Neural cell (in vitro differentiated cells): ENCODE measurements around the gene HOXC6. TPM values are rescaled to one million over a fixed set of nuclear protein-coding genes. Genes with fewer than 3 reads are reported as not detected.

Experiments
- H2AFZ ChIP-seq: fragments of 200-600, 300-800 bp; sonication (generic), shearing (Covaris generic); 2 replicates; pipeline ENCODE4 v1.6.0; 2014; ENCODE audit warnings: low read depth, mild to moderate bottlenecking, antibody characterized with exemption, low read length, moderate library complexity
- H3F3A ChIP-seq: fragments of 200-600 bp; shearing (Covaris generic); 2 replicates; pipeline ENCODE4 v1.6.1; 2016; ENCODE audit warnings: mild to moderate bottlenecking, moderate library complexity, mixed read lengths, antibody characterized with exemption, low read length; ENCODE audit not compliant: insufficient read depth, poor library complexity, severe bottlenecking
- H3K27ac ChIP-seq: fragments of 200-600, 300-800 bp; sonication (generic), shearing (Covaris generic); 2 replicates; pipeline ENCODE4 v1.5.1; 2014; ENCODE audit warnings: mild to moderate bottlenecking, low read length, moderate library complexity
- H3K27me3 ChIP-seq: fragments of 300-800, 200-600 bp; sonication (generic), shearing (Covaris generic); 2 replicates; pipeline ENCODE4 v1.6.0; 2014; ENCODE audit warnings: mild to moderate bottlenecking, low read depth, low read length, moderate library complexity; ENCODE audit not compliant: insufficient read depth
- H3K36me3 ChIP-seq: fragments of 300-800, 200-600 bp; sonication (generic), shearing (Covaris generic); 2 replicates; pipeline ENCODE4 v1.5.1; 2014; ENCODE audit warnings: mild to moderate bottlenecking, antibody characterized with exemption, low read length, moderate library complexity; ENCODE audit not compliant: insufficient read depth
- H3K4me2 ChIP-seq: fragments of 300-800, 200-600 bp; sonication (generic), shearing (Covaris generic); 2 replicates; pipeline ENCODE4 v1.6.0; 2014; ENCODE audit warnings: mild to moderate bottlenecking, low read length
- H3K4me3 ChIP-seq: fragments of 300-800, 200-600 bp; sonication (generic), shearing (Covaris generic); 2 replicates; pipeline ENCODE4 v1.5.1; 2014; ENCODE audit warnings: mild to moderate bottlenecking, low read length, moderate library complexity
- H3K79me2 ChIP-seq: fragments of 200-600 bp; shearing (Covaris generic); replicated peaks from 2 replicates; pipeline ENCODE4 v1.6.0; 2014; ENCODE audit warnings: mild to moderate bottlenecking, low read length, moderate library complexity; ENCODE audit not compliant: insufficient read depth
- H3K9ac ChIP-seq: fragments of 300-800, 200-600 bp; sonication (generic), shearing (Covaris generic); 2 replicates; pipeline ENCODE4 v1.6.1; 2016; ENCODE audit warnings: mild to moderate bottlenecking, low read length, mixed read lengths
- H3K9me2 ChIP-seq: fragments of 200-600 bp; shearing (Covaris generic); 2 replicates; pipeline ENCODE4 v1.6.1; 2016; ENCODE audit warnings: mild to moderate bottlenecking, low read length, mixed read lengths; ENCODE audit not compliant: insufficient read depth
- H3K9me3 ChIP-seq: fragments of 200-600, 300-800 bp; sonication (generic), shearing (Covaris generic); 2 replicates; pipeline ENCODE4 v1.6.1; 2016; ENCODE audit warnings: mild to moderate bottlenecking, mixed run types, low read length, moderate library complexity, mixed read lengths
- H4K20me1 ChIP-seq: fragments of 200-600 bp; shearing (Covaris generic); 2 replicates; pipeline ENCODE4 v1.6.1; 2016; ENCODE audit warnings: mild to moderate bottlenecking, mixed run types; ENCODE audit not compliant: insufficient read depth
- EP300 ChIP-seq: fragments of 450-650 bp; conservative IDR thresholded peaks from 2 replicates; pipeline ENCODE4 v1.6.1; 2014; ENCODE audit warnings: antibody characterized with exemption, mild to moderate bottlenecking, moderate library complexity; ENCODE audit not compliant: poor library complexity, severe bottlenecking
- EZH2 ChIP-seq: fragments of 200-600, 300-800 bp; shearing (Covaris generic), sonication (generic); IDR thresholded peaks from 2 replicates; pipeline ENCODE4 v1.6.1; 2014; ENCODE audit warnings: antibody characterized with exemption, low read length, borderline replicate concordance, mild to moderate bottlenecking; ENCODE audit not compliant: insufficient read depth, poor library complexity, severe bottlenecking
- MXI1 ChIP-seq: fragments of 450-650 bp; conservative IDR thresholded peaks from 2 replicates; pipeline ENCODE4 v1.6.1; 2014; ENCODE audit warnings: antibody characterized with exemption, mild to moderate bottlenecking; ENCODE audit not compliant: poor library complexity, severe bottlenecking
- POLR2AphosphoS5 ChIP-seq: IDR thresholded peaks from 2 replicates; pipeline ENCODE4 v1.6.1; 2012
- RAD21 ChIP-seq: fragments of 450-650 bp; conservative IDR thresholded peaks from 2 replicates; pipeline ENCODE4 v1.6.1; 2014; ENCODE audit warnings: antibody characterized with exemption, mild to moderate bottlenecking, moderate library complexity
- SMC3 ChIP-seq: fragments of 450-650 bp; conservative IDR thresholded peaks from 2 replicates; pipeline ENCODE4 v1.6.1; 2014; ENCODE audit warnings: antibody characterized with exemption, mild to moderate bottlenecking, moderate library complexity; ENCODE audit not compliant: poor library complexity
- TAF1 ChIP-seq: IDR thresholded peaks from 2 replicates; pipeline ENCODE4 v1.6.1; 2012; ENCODE audit warnings: low read depth
- polyA plus RNA-seq: library from polyadenylated mRNA; depleted of rRNA; stranded (reverse); fragments of >200 nt; gene quantifications from 2 replicates; pipeline ENCODE4 v1.2.3, GENCODE V29; 2014
- TF ChIP-seq, protein P1 (sequence below): IDR thresholded peaks from 2 replicates; pipeline ENCODE4 v1.6.1; 2012; ENCODE audit warnings: borderline replicate concordance
- TF ChIP-seq, protein P2 (sequence below): fragments of 450-650 bp; IDR thresholded peaks from 2 replicates; pipeline ENCODE4 v1.5.1; 2014; ENCODE audit warnings: antibody characterized with exemption, mild to moderate bottlenecking, moderate library complexity; ENCODE audit not compliant: poor library complexity, severe bottlenecking

Gene HOXC6
- polyA plus RNA-seq, 1 donor from 2014 or later = not detected

DNA sequence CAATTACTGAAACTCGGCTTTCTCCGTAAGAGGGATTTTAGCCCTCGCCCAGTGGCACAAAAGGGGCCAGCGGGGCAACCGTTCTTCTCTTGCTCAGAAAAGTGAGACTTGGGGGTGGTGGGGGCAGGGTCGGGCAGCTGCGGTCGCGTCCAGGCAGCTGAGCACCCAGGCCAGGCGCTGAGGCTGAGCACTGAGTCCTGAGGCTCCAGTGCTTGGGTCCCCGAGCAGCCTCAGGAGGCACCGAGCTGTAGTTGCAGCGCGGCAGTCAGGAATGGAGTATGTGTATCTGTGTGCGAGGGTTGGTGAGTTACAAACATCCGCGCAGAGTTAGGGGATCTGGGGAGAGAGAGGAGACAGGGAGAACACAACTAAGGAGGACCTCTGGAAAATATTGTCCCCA is 4.1 kb upstream of the HOXC6 start:
- Histone ChIP-seq H3K79me2 (no peaks in the 10 kb centered on the region), H3K4me2 (no peak overlapping the region), H3K9ac (no peak overlapping the region), H3K4me3 (no peak overlapping the region), H3K36me3 (no peaks in the 10 kb centered on the region), H3K9me2 (no peaks in the 10 kb centered on the region), H4K20me1 (no peaks in the 10 kb centered on the region), H2AFZ (no peak overlapping the region), H3K27ac (no peak overlapping the region), H3K9me3 (no peaks in the 10 kb centered on the region), H3K27me3 (peaks cover 100% of the 10 kb centered on the region), H3F3A (no peaks in the 10 kb centered on the region)
- no peak for TF ChIP-seq MXI1
- TF ChIP-seq TAF1 = no peak
- no peak for TF ChIP-seq SMC3
- TF ChIP-seq, protein P1, sequence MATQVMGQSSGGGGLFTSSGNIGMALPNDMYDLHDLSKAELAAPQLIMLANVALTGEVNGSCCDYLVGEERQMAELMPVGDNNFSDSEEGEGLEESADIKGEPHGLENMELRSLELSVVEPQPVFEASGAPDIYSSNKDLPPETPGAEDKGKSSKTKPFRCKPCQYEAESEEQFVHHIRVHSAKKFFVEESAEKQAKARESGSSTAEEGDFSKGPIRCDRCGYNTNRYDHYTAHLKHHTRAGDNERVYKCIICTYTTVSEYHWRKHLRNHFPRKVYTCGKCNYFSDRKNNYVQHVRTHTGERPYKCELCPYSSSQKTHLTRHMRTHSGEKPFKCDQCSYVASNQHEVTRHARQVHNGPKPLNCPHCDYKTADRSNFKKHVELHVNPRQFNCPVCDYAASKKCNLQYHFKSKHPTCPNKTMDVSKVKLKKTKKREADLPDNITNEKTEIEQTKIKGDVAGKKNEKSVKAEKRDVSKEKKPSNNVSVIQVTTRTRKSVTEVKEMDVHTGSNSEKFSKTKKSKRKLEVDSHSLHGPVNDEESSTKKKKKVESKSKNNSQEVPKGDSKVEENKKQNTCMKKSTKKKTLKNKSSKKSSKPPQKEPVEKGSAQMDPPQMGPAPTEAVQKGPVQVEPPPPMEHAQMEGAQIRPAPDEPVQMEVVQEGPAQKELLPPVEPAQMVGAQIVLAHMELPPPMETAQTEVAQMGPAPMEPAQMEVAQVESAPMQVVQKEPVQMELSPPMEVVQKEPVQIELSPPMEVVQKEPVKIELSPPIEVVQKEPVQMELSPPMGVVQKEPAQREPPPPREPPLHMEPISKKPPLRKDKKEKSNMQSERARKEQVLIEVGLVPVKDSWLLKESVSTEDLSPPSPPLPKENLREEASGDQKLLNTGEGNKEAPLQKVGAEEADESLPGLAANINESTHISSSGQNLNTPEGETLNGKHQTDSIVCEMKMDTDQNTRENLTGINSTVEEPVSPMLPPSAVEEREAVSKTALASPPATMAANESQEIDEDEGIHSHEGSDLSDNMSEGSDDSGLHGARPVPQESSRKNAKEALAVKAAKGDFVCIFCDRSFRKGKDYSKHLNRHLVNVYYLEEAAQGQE = no peak
- TF ChIP-seq EP300 = no peak
- TF ChIP-seq EZH2 = no peak
- TF ChIP-seq, protein P2, sequence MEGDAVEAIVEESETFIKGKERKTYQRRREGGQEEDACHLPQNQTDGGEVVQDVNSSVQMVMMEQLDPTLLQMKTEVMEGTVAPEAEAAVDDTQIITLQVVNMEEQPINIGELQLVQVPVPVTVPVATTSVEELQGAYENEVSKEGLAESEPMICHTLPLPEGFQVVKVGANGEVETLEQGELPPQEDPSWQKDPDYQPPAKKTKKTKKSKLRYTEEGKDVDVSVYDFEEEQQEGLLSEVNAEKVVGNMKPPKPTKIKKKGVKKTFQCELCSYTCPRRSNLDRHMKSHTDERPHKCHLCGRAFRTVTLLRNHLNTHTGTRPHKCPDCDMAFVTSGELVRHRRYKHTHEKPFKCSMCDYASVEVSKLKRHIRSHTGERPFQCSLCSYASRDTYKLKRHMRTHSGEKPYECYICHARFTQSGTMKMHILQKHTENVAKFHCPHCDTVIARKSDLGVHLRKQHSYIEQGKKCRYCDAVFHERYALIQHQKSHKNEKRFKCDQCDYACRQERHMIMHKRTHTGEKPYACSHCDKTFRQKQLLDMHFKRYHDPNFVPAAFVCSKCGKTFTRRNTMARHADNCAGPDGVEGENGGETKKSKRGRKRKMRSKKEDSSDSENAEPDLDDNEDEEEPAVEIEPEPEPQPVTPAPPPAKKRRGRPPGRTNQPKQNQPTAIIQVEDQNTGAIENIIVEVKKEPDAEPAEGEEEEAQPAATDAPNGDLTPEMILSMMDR = no peak
- TF ChIP-seq POLR2AphosphoS5 = no peak
- TF ChIP-seq RAD21 = no peak

DNA sequence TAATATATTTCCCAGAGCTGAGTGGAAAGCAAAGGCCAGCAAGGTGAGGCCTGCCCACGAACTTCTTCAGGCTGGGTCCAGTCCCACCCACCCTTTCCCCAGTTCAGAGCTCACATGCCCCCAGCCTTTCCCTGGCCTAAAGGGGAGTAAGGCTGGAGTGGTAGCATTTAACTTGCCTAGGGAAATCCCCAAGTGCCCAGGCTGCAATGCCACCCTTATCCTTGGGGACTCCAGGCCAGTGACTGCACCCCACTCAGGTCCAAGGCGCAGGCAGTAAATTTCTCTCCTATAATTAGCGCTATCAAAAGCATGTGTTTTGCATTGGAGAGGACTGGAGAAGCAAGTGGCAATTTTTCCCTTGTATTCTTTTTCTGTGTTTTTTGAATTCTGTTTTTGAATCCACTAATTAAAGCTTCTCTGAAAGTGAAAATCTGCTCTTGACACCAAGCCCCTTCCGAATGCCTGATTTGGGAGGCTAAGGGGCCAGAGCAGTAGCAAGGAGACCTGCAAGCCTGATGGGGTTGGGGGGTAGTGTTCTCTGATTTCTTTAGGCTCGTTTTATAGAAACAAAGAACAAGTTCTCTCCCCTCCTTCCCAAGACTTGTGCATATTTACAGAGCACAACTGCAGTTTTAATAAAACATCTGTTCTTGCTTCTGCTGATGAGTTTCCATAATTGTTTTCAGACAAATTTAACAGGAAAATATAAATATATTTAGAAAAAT is 3.5 kb upstream of the HOXC6 start:
- Histone ChIP-seq H2AFZ (no peak overlapping the region), H4K20me1 (no peaks in the 10 kb centered on the region), H3K36me3 (no peaks in the 10 kb centered on the region), H3K9me3 (no peaks in the 10 kb centered on the region), H3K79me2 (no peaks in the 10 kb centered on the region), H3K4me2 (no peak overlapping the region), H3K9me2 (no peaks in the 10 kb centered on the region), H3K9ac (no peak overlapping the region), H3F3A (no peaks in the 10 kb centered on the region), H3K4me3 (no peak overlapping the region), H3K27ac (no peak overlapping the region), H3K27me3 (peaks cover 99% of the 10 kb centered on the region)
- TF ChIP-seq TAF1 (no peak), POLR2AphosphoS5 (no peak), MXI1 (no peak), EP300 (no peak), RAD21 (no peak), SMC3 (no peak), EZH2 (no peak)
- TF ChIP-seq, protein P2 = no peak
- TF ChIP-seq, protein P1 = no peak
